ENCODE measurements around the gene RPS15.

RPS15 gene

GRCh38 chr19:1453525-1454364, 15.5 kb downstream of the RPS15 start:
- no peaks in the 10 kb centered on the region for H3F3A ChIP-seq (ENCODE audit: insufficient read depth, low read length)

GRCh38 chr19:1455002-1455335, 16.8 kb downstream of the RPS15 start:
- no peak overlapping the region for H3K9ac ChIP-seq (ENCODE audit: low read length)
- no peaks in the 10 kb centered on the region for H3K36me3 ChIP-seq (ENCODE audit: insufficient read depth, low read length)
- no peak overlapping the region for H3K27ac ChIP-seq (ENCODE audit: low read depth, low read length, poor library complexity, severe bottlenecking)
- no peak overlapping the region for H3K4me3 ChIP-seq (ENCODE audit: low read depth, low read length, poor library complexity, severe bottlenecking)
- no peaks in the 10 kb centered on the region; the same call in 1 of the 2 replicates for H3K27me3 ChIP-seq (ENCODE audit: insufficient read depth, low read length)
- H4K20me1 ChIP-seq (ENCODE audit: insufficient read depth, low read length), result no peaks in the 10 kb centered on the region
- H3F3A ChIP-seq (ENCODE audit: insufficient read depth, low read length), result no peaks in the 10 kb centered on the region
- H3K9me2 ChIP-seq (ENCODE audit: low read depth, low read length), result no peaks in the 10 kb centered on the region
- H3K79me2 ChIP-seq (ENCODE audit: insufficient read depth, low read length), result no peaks in the 10 kb centered on the region
- H2AFZ ChIP-seq (ENCODE audit: low read length), result no peak overlapping the region
- peak overlapping the region; percentile 15; the same call in 1 of the 2 replicates for H3K4me2 ChIP-seq (ENCODE audit: low read length)
- peaks cover 3% of the 10 kb centered on the region for H3K4me1 ChIP-seq (ENCODE audit: insufficient read depth, low read length, severe bottlenecking)
- no peaks in the 10 kb centered on the region for H3K9me3 ChIP-seq (ENCODE audit: low read length)
- no peak for TF ChIP-seq EZH2 (IDR thresholded peaks at IDR 0.05; ENCODE audit: borderline replicate concordance, low read length)
- no peak for TF ChIP-seq CTCF (IDR thresholded peaks at IDR 0.05; ENCODE audit: low read length)

More at GRCh38 chr19:1453525-1454364, 15.5 kb downstream of the RPS15 start:
- H3K4me3 ChIP-seq (ENCODE audit: low read depth, low read length, poor library complexity, severe bottlenecking), result no peak overlapping the region
- H3K79me2 ChIP-seq (ENCODE audit: insufficient read depth, low read length), result no peaks in the 10 kb centered on the region
- H3K27me3 ChIP-seq (ENCODE audit: insufficient read depth, low read length), result peaks cover 5% of the 10 kb centered on the region; the same call in 1 of the 2 replicates
- H3K4me1 ChIP-seq (ENCODE audit: insufficient read depth, low read length, severe bottlenecking), result peaks cover 3% of the 10 kb centered on the region
- TF ChIP-seq CTCF (IDR thresholded peaks at IDR 0.05; ENCODE audit: low read length), result no peak
- no peak for TF ChIP-seq EZH2 (IDR thresholded peaks at IDR 0.05; ENCODE audit: borderline replicate concordance, low read length)
- H3K36me3 ChIP-seq (ENCODE audit: insufficient read depth, low read length), result no peaks in the 10 kb centered on the region
- H3K9ac ChIP-seq (ENCODE audit: low read length), result no peak overlapping the region
- H3K9me2 ChIP-seq (ENCODE audit: low read depth, low read length), result no peaks in the 10 kb centered on the region
- H3K27ac ChIP-seq (ENCODE audit: low read depth, low read length, poor library complexity, severe bottlenecking), result no peak overlapping the region
- H4K20me1 ChIP-seq (ENCODE audit: insufficient read depth, low read length), result no peaks in the 10 kb centered on the region
- no peak overlapping the region for H2AFZ ChIP-seq (ENCODE audit: low read length)
- H3K4me2 ChIP-seq (ENCODE audit: low read length), result no peak overlapping the region
- no peaks in the 10 kb centered on the region for H3K9me3 ChIP-seq (ENCODE audit: low read length)

GRCh38 chr19:1455336-1456120, 17.3 kb downstream of the RPS15 start:
- no peaks in the 10 kb centered on the region for H3K9me2 ChIP-seq (ENCODE audit: low read depth, low read length)
- no peak overlapping the region for H3K9ac ChIP-seq (ENCODE audit: low read length)
- no peaks in the 10 kb centered on the region for H4K20me1 ChIP-seq (ENCODE audit: insufficient read depth, low read length)
- no peak overlapping the region for H3K4me3 ChIP-seq (ENCODE audit: low read depth, low read length, poor library complexity, severe bottlenecking)
- H3K4me1 ChIP-seq (ENCODE audit: insufficient read depth, low read length, severe bottlenecking), result peaks cover 3% of the 10 kb centered on the region
- peak overlapping the region; percentile 15; the same call in 1 of the 2 replicates for H3K4me2 ChIP-seq (ENCODE audit: low read length)
- H3K9me3 ChIP-seq (ENCODE audit: low read length), result no peaks in the 10 kb centered on the region
- H3K27me3 ChIP-seq (ENCODE audit: insufficient read depth, low read length), result no peaks in the 10 kb centered on the region; the same call in 1 of the 2 replicates
- no peak for TF ChIP-seq CTCF (IDR thresholded peaks at IDR 0.05; ENCODE audit: low read length)
- TF ChIP-seq EZH2 (IDR thresholded peaks at IDR 0.05; ENCODE audit: borderline replicate concordance, low read length), result no peak
- no peaks in the 10 kb centered on the region for H3F3A ChIP-seq (ENCODE audit: insufficient read depth, low read length)
- no peaks in the 10 kb centered on the region for H3K79me2 ChIP-seq (ENCODE audit: insufficient read depth, low read length)
- no peak overlapping the region for H3K27ac ChIP-seq (ENCODE audit: low read depth, low read length, poor library complexity, severe bottlenecking)
- H3K36me3 ChIP-seq (ENCODE audit: insufficient read depth, low read length), result no peaks in the 10 kb centered on the region
- no peak overlapping the region for H2AFZ ChIP-seq (ENCODE audit: low read length)
